NCI-H82 treated with DMSO at 0.1 percent for 48 hours (cell line): ENCODE data around the gene TTC24.
A peak's percentile ranks its signal among the peaks of the same experiment; 100 is the strongest.
"Not testable (repeated sequence)": the region's sequence is repeated elsewhere in the genome, so short reads cannot be mapped to it uniquely, and the experiment has no call there.

Source experiments
- DNase-seq: peaks from one replicate; lab custom pipeline; 2025; ENCODE audit not compliant: unreplicated experiment; lab: John Stamatoyannopoulos, UW

TTC24 gene

DNA sequence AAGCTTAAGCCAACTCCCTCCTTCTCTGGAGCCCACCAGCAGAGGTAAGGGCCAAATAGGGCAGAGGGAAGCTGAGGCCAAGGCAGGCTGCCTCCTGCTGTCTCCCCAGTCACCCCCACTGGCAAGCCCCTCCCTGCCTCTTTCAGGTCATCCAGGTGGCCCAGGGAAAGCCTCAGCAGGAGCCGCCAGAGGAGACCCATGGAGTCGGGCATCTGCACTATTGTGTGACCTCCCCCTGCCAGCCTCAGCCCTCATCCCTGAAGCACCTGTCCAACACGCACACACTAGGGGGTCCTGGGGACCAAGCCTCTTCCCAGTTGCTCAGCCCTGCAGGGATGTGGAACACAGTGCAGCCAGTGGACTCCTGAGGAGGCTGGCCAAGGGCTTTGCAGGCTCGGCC lies 6.8 kb downstream of the TTC24 start:
- no peak for DNase-seq

DNA sequence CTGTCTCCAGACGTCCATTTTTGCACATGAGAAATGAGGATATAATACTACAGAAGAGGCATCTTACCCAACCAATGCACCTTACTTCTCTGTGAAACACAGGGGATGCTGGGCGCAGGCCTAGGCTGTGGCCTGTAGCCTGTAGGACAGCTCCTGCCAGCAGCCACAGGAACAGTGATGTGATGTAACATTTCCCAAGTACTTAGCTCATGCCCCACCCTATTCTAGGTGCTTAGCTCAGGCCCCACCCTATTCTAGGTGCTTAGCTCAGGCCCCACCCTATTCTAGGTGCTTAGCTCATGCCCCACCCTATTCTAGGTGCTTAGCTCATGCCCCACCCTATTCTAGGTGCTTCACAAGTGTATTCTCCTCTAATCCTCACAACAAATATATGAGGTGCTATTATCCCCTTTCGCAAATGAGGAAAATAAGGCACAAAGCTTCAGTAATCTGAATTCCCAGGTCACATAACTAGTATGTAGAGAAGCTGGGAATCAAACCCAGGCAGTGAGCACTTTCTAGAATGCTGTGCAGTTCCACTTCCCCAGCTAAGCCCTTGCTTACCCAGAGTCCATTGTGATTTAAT lies 7.5 kb downstream of the TTC24 start:
- no peak for DNase-seq

DNA sequence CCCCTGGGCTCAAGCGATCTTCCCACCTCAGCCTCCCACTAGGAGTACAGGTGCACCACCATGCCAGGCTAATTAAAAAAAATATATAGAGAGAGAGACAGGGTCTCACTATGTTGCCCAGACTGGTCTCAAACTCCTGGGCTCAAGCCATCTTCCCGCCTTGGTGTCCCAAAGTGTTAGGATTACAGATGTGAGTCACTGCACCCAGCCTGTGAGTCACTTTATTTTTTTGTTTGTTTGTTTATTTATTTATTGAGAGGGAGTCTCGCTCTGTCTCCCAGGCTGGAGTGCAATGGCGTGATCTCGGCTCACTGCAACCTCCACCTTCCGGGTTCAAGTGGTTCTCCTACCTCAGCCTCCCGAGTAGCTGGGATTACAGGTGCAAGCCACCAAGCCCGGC lies 8.4 kb downstream of the TTC24 start:
- not testable (repeated sequence) for DNase-seq

DNA sequence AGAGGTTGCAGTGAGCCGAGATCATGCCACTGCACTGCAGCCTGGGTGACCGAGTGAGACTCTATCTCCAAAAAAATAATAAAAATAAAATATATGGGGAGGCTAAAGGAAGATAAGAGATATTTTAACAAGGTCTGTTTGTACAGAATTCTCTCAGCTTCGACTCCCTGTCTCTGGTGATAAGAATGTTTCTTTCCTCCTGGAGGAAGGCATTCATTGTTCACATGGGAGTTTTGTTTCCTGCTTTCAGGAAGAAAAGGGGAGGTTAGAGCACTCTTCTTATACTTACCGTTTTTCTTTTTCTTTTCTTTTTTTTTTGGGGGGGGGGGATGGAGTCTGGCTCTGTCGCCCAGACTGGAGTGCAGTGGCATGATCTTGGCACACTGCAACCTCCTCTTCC lies 10.0 kb downstream of the TTC24 start:
- DNase-seq = no peak

DNA sequence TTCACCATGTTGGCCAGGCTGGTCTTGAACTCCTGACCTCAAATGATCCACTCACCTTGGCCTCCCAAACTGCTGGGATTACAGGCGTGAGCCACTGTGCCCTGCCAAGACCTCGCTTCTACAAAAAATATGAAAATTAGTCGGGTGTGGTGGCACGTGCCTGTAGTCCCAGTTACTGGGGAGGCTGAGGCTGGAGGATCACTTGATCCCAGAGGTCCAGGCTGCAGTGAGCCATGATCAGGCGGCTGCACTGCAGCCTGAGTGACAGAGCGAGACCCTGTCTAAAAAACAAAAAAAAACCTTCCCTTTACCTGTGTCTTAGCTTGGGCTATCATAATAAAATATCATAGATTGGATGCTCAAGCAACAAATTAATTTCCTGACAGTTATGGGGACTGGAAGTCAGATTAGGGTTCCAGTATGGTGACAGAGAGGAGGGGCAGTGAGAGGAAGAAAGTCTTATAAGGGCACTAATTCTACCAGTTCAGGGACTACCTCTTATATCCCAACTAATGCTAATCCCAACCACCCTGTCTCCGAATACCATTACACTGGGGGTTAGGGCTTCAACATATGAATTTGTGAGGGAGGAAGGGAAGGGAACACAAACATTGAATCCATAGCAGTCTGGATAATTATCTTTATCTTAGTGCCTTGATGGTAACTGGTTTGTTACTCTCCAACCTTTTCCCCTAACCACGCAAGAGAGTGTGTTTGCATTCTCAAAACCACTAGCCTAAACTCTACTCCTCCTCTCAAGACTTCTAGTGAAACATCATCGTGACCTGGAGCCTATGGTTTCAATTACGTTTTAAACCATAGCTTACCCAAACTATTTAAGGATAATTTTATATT lies 11.0 kb downstream of the TTC24 start:
- DNase-seq = no peak

DNA sequence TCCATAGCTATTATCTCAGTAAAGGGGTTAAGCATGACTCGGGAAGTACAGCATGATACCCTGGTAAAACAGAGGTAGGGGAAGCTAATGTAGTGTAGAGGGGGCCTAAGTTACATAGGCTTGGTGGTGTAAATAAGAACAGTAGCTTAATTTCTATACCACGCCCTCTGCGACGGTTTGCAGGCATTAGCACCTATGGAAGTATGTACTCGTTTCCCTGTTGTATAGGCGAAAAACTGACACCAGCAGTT lies 11.6 kb downstream of the TTC24 start:
- no peak for DNase-seq

DNA sequence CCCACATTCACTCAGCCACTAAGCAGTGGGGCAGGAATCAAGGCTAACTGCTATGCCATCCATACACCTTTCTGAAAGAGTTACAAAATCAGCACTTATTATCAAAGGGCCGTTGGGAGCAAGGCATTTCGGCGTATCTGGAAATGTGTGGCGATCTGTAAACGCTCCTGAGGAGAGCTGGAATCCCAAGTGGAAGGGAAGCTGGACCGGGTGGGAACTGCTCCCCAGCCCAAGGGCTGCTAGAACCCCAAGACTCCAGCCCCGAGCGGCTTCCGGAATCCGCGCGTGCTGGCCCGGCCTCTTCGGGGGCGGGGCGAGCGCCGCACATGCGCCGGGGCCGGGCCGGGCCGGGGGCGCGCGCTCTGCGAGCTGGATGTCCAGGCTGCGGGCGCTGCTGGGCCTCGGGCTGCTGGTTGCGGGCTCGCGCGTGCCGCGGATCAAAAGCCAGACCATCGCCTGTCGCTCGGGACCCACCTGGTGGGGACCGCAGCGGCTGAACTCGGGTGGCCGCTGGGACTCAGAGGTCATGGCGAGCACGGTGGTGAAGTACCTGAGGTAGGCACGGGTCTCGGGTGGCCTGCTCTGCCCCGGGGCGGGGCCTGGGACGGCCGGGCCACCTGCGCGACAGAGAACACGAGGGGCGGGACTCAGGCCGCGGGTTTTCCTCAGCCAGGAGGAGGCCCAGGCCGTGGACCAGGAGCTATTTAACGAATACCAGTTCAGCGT lies 12.1 kb downstream of the TTC24 start, which contains the start of gene NAXE:
Gene NAXE (plus strand): TSS at position 345 of the 726 bp plus-strand sequence. CDS start 29 bp downstream, at position 374.
- peak; percentile 29 for DNase-seq

DNA sequence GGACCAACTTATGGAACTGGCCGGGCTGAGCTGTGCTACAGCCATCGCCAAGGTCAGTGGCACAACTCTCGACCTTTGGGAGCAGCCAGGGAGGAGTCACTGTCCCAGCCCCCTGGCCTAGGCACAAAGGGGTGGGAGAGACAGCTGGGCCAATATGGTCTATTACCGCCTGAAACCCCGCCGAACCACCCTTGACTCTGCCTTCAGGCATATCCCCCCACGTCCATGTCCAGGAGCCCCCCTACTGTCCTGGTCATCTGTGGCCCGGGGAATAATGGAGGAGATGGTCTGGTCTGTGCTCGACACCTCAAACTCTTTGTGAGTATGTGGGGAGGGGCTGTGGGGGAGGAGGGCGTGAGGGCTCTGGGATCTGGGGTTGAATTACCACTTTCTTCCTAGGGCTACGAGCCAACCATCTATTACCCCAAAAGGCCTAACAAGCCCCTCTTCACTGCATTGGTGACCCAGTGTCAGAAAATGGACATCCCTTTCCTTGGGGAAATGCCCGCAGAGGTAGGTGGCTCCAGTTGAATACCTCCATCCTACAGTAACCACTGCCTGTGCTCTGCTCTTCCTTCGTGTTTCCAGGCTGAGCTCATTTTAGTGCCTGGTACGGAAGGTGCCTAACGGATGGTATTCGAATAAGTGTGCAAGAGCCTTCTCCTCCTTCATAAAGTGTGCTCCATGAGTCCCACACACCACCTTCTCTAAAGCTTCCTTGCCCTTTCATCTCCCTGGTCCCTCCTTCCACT lies 12.8 kb downstream of the TTC24 start:
- DNase-seq = no peak

DNA sequence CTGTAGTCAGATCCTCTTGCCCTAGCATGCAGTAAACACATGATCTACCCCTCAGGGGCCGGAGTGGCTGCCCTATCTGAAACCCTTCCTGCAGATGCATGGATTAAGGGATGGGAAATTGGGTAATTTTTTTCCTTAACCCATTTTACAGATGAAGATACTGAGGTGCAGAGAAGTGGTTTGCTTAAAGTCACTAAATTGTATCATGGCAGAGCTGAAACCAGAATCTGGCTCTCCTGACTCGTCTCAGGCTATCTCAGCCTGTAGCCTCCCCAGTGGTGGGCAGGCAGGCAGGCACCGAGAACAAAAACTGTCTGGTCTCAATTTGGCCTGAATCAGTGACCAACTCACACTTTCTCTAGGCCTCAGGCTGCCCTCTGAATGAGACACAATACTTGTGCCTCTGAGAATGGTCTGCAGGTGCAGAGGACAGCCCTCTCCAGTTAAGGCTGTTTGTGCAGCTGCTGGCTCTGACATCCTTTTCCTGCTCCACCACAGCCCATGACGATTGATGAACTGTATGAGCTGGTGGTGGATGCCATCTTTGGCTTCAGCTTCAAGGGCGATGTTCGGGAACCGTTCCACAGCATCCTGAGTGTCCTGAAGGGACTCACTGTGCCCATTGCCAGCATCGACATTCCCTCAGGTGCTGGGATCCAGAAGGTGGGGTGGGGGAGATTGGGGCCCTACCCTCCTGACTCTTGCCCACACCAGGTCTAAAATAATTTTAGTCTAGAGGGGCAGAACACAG lies 13.6 kb downstream of the TTC24 start:
- DNase-seq = no peak

DNA sequence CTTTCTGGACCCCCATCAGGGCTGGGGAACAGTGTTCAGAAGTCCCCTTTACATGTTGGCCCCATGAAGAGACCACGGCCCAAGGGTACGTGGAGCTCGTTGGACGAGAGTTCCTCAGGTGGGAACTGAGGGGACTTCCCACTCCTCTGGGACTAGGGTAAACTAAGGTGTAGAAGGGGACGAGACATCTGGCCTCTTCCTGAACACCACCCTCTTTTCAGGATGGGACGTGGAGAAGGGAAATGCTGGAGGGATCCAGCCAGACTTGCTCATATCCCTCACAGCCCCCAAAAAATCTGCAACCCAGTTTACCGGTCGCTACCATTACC lies 14.1 kb downstream of the TTC24 start:
- DNase-seq = no peak

DNA sequence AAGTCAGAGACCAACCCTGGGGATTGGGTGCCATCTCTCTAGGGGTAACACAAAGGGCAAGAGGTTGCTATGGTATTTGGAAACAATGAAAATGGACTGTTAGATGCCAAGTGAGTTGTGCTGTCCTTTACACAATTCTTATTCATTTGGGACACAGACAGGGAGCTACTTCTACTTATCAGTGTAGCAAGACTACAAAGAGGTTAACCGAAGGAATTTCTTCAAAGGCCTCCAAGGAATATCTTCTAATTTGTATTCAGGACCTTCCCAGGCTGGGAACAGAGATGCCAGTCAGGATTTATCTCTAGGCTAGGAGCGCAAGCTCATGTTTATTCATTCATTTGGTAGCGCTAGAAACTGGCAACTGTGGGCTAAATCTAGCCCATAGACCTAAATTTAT lies 14.7 kb downstream of the TTC24 start:
- DNase-seq = no peak

DNA sequence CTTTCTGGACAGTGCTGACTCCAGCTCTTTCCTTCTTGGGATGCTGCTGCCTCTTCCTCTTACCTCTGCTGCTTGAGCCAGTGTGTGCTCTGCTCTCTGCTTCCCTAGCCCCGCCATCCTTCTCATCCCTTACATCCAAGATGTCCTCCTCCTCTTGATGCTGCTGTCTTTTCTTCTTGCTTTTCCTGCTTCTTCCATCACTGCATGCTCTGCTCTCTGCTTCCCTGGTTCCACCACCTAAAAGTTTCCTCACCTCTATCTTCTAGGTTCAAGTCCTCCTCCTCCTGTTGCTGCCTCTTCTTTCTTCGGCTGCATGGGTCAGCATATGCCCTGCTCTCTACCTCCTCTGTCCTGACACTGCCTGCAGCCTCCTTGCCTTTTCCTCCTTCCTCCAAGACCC lies 15.5 kb downstream of the TTC24 start:
- no peak for DNase-seq

DNA sequence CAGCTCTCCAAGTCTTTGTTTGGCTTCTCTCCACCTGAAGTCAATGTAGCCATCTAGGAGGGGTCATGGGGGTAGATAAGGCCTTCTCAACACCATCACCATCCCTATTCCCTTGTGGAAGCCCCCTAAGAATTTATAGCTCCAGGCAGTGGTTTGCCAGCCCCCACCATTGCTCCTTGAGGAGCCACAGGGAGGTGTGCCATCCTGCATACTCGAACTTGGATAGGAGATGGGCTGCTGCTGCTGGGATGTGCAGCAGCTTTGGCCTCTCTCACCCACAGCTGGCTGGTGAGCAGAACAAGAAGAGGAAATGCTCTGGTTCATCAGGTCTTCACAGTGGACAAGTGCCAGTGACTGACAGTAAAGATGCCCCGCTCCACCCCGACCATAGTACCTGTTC lies 16.9 kb downstream of the TTC24 start:
- no peak for DNase-seq

DNA sequence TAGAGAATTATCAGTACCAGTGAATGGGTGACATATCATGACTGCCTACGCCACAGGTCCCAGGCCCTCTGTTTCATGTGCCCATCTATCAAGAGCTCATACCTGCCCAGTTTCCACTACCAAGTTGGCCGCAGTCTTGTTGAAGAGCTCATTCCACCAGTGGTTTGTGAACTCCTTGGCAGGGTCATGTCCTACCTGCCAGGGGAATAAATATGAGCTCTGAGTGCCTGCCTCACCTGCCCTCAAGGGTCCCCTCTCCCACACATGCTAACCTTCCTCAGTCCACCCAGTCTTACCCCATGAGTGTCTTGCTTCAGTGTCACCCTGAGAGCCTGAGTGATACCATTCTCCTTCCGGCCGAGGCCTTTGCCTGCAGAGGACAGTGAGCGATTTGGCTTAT lies 18.6 kb downstream of the TTC24 start:
- no peak for DNase-seq

DNA sequence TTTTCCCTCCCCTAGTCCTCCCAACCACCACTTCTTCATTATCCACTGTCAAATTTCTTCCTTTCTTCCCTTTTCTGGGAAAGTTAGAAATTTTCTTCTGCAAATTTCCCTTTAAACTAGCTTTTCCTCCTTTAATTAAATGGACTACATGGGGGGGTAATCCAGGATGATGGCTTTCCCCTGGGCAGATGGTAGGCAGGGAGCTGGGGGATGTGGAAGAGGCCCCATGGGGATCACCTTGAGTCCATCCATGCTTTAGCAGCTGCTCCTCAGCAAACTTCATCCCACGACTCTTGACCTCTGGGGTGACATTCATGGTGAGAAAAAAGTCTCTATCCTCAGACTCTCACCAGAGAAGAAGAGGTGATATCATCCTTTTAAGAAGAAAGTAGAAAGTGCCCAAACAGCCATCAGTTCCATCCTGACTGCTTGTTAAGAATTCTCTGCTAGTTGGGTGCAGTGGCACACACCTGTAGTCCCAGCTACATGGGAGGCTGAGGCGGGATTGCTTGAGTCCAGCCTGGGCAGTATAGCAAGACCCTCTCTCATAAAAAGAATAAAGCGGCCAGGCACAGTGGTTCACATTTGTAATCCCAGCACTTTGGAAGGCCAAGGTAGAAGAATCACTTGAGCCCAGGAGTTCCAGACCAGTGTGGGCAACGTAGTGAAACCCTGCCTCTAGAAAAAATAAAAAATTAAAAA lies 19.4 kb downstream of the TTC24 start:
- DNase-seq = no peak

DNA sequence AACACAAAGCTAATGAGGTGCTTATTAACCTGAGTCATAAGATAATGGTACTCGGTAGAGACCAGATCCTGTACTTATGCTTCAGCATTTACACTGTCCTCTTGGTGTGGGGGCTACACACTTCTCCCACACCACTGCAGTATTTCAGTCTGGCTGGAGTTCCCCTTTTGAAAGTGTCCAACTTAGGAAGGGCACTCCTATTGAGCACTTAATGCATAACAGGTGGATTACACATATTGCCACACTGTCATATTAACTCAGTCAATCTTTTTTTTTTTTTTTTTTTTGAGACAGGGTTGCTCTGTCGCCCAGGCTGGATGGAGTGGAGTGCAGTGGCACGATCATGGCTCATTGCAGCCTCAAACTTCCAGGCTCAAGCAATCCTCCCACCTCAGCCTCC lies 20.3 kb downstream of the TTC24 start:
- DNase-seq = no peak

DNA sequence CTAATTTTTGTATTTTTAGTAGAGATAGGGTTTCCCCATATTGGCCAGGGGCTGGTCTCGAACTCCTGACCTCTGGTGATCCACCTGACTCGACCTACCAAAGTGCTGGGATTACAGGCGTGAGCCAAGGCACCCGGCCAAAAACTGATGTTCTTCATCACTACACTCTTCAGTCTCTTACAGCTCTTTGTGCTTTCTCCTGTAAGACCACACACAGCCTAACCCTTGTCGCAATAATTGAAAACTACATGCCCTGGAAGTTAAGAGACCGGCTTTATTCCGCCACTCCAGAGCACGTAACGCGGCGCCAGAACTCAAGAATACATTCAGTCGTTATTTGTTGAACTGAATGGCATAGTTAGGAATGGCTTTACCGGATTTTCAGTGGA lies 21.2 kb downstream of the TTC24 start:
- DNase-seq = no peak

DNA sequence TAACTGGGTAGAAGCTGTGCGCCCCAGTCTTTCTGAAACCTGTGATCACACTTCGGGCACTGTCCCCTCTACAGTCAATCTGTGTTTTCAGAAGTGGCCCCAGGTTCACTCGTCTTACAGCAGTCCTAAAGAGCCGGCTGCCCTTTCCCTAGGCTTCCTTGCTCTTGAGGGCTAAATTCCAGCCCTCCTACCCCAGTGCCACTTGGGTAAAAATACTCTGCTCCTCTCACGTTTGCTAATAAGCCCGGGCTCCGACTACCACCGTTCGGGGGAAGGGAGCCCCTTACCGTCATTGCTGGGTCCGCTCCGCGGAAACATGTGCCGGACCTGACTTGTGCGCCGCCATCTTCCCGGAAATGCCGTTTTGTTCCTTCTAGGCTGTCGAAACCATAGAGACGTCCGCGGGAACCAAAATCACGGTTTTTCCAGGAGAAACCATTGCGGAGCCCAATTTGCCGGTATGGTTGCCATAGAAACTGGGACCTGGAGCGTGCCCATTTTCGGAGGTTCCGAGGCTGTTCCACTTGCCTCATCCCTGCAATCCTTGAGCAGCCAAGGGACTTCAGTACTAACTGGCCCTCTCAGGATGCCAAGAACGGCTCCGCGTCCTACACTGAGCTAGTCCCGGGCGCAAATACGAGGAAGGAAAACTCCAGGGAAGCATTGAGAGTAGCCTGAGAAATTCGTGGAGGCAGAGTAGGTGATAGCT lies 21.8 kb downstream of the TTC24 start, which contains the start of gene GPATCH4:
Gene GPATCH4 (minus strand): TSS at position 358 of the 709 bp plus-strand sequence.
- DNase-seq = peak; percentile 71

DNA sequence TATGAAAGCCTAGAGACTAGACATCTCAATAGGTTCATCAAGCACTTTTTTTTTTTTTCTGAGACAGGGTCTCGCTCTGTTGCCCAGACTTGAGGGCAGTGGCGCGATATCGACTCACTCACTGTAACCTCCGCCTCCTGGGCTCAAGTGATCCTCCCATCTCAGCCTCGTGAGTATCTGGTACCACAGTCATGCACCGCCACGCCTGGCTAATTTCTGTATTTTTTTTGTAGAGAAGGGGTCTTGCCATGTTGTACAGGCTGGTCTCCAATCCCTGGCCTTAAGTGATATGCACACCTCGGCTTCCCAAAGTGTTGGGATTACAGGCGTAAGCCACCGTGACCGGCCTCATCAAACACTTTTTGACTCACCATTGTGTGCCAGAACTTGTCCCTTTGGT lies 22.4 kb downstream of the TTC24 start:
- no peak for DNase-seq

DNA sequence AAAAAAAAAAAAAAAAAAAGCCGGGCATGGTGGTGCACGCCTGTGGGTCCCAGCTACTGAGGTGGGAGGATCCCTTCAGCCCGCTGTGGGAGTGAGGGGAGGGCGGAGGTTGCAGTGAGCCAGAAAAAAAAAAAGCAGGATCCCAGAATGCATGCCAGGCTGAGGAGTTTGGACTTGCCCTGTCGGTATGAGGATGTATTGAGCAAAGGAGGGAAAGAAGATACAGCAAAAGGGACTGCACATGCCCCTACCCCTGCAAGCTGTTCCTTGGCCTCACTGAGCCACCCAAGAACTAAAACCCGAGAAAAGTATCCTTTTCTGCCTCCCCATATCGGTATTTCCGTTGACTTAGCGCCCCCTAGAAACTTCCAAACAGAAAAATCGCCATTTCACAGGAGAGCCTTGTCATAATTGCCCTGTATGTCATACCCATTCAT lies 23.1 kb downstream of the TTC24 start:
- DNase-seq = no peak
